ENCODE results near the gene FERMT3.

GRCh38 chr11:64222651-64223000 is 16.1 kb downstream of the FERMT3 start:
- no peak for TF ChIP-seq CTCF (IDR thresholded peaks at IDR 0.05; ENCODE audit: low read depth, low read length, missing input control)
- no peak for TF ChIP-seq EGR1 (IDR thresholded peaks at IDR 0.05; ENCODE audit: low read depth in 2 of 2)
- TF ChIP-seq YY1 (IDR thresholded peaks at IDR 0.05), result no peak
- no peak for TF ChIP-seq REST (IDR thresholded peaks at IDR 0.05)
- TF ChIP-seq RAD21 (IDR thresholded peaks at IDR 0.05), result no peak
- no peak for TF ChIP-seq MAX (IDR thresholded peaks at IDR 0.05)
- TF ChIP-seq ZBTB33 (IDR thresholded peaks at IDR 0.05), result no peak
- TF ChIP-seq RXRA (IDR thresholded peaks at IDR 0.05), result no peak
- TF ChIP-seq ATF3 (IDR thresholded peaks at IDR 0.05), result no peak
- no peak for TF ChIP-seq FOXA1 (IDR thresholded peaks at IDR 0.05)
